Measurements from ENCODE around the gene RRP1B.
A peak's percentile ranks its signal among the peaks of the same experiment; 100 is the strongest.
"Not testable (repeated sequence)": the region's sequence is repeated elsewhere in the genome, so short reads cannot be mapped to it uniquely, and the experiment has no call there.

Gene RRP1B

DNA sequence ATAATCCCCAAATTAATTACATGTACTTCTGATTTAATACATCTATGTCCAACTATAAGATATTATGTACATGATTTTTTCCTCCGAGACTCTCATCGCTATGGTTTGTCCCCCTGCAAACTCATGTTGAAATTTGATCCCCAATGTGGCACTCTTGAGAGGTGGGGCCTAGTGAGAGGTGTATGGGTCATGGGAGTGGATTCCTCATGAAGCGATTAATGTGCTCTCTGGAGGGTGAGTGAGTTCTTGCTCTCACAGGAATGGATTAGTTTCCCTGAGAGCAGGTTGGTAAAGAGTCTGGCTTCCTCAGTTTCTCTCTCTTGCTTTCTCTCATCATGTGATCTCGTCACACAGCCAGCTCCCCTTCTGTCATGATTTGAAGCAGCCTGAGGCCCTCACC lies 16.2 kb upstream of the RRP1B start:
- no peak for DNase-seq (ENCODE audit: low spot score)

DNA sequence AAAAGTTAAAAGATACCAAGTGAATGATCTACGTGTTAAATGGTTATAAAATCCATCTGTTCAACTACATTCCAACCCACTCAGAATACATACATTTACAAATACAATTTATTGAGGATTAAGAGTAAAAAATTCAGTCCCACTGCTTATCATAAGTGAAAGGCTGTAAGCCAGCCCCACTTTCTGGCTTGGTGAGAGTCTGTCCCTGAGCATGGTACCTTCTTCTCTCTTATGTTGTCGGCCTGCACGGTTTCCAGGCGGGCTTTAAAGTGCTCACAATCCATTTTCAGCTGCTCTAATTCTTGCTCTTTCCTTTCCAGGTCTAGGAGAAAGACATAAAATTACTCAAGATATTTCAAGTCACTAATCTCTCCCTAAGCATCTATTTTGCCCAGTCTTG lies 15.3 kb upstream of the RRP1B start:
- DNase-seq (ENCODE audit: low spot score) = no peak

DNA sequence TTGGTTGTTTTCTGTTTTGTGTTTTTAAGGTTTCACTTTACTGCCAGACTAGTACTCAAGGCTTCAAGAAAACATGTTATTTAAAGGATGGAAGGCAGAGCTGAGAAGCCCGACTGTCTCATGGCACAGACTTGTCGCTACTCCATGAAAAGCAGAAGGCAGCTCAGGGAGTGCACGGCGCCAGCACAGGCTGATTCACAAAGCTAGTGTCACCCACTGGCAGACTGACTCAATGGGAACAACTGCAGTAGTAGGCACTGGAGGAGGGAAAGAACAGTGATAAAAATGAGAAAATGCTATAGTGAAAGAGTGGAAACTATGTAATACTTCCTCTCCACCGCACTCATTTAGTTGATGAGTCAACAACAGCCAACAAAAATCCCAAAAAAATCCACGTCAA lies 14.8 kb upstream of the RRP1B start:
- DNase-seq (ENCODE audit: low spot score) = no peak

DNA sequence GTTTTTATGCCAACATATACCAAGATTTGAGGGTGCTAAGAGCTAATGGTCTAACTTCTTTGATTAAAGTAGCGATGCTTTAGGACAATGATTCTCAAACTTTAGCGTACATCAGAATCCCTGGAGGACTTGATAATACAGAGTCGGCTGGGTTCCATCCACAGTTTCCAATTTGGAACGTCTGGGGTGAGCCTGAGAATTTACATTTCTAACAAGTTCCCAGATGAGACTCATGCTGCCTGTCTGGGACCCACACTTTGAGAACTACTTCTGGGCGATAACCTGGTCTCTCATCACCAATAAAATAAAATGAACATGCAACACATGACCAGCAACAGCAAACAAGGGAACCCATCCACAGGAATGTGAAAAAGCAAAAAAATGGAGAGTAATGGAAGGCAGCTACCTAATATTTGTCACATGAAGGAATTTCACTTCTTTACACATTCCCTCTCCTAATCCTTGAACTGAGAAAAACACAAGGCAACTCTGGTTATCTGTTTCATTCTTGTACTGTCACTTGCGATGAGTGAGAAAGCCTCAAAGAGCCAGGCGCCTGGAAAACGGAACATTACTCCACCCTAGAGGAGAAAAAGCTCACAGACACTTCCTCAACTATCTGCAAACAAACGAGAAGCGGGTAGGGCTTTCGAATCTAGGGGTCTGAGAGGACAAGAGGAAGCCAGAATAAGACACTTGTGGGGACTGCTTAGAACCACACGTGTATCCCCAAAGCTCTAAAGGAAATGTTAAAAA lies 14.0 kb upstream of the RRP1B start:
- peak; percentile 67 for DNase-seq (ENCODE audit: low spot score)

DNA sequence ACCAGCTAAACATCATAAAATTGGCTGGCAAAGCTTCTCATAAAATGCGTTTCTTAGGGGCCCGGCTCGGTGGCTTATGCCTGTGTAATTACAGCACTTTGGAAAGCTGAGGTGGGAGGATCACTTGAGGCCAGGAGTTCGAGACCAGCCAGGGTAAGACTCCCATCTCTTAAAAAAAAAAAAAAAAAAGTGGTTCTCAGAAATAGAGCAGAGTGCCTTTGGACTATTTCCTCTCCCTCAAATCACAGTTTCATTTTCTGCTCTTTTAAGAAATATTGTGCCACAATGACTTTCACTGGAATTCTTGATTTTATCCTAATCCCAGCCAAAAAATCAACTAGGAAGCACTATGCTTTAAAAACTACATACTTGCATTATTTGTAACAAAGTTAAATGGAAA lies 13.4 kb upstream of the RRP1B start:
- no peak for DNase-seq (ENCODE audit: low spot score)

DNA sequence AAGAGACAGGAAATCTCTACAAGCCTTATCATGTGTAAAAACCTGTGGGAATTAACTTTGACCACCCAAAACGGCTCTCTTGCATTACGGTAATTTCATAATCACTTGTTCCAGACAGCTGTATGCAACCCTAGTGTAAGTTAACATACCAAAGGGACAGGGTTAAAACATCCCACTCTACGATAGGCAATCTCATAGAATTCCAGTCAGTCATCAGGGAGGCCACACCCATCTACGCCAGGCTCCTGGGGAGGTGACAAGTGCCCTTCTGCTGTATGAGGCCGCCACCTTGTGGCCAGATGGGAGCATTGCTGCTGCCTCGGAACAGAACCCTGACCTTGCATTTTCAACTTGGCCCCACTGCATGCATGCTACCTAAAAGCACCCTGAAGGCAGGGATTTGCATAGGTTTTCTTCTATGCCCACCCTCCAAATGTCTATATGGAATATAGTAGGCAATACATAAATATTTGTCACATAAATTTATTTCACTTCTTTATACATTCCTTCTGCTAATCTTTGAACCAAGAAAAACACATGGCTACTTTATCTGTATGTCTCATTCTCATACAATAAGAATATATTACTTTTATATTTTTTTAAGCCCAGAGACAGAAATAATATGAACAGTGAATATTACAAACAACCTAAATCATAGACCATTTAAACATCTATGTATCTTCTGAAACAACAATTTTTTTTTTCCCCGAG lies 12.7 kb upstream of the RRP1B start:
- peak; percentile 88 for DNase-seq (ENCODE audit: low spot score)

DNA sequence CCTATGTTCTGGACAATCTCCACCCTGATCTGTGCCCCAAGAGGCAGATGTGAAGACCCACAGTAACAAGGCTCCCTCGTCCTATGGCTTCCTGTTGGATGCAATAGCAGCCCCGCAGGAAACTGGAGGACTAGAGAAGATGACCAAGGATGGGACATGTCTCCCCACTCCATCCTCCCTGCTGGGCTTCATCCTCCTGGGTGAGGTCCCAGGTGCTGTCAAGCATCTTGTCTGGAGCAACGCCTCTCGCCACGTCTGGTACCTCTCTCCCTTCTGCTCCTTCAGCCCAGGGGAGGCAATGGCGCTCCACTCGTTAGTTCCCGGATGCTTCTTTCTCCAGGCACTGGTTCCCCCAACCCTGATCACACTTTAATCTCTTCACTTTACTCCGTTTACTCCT lies 11.2 kb upstream of the RRP1B start:
- DNase-seq (ENCODE audit: low spot score) = no peak

DNA sequence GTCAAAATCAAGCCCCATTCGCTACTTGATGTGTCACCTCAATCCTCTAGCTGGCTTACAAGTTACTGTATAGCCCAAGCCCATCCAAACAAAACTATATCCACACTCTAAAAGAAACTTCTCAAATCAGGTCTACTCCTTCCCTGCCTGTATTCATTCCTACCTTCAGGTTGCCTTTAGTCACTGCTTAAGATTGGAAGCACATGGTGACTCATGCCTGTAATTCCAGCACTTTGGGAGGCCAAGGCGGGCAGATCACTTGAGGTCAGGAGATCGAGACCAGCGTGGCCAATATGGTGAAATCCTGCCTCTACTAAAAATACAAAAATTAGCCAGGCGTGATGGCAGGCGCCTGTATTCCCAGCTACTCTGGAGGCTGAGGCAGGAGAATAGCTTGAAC lies 7.4 kb upstream of the RRP1B start:
- DNase-seq (ENCODE audit: low spot score) = not testable (repeated sequence)

DNA sequence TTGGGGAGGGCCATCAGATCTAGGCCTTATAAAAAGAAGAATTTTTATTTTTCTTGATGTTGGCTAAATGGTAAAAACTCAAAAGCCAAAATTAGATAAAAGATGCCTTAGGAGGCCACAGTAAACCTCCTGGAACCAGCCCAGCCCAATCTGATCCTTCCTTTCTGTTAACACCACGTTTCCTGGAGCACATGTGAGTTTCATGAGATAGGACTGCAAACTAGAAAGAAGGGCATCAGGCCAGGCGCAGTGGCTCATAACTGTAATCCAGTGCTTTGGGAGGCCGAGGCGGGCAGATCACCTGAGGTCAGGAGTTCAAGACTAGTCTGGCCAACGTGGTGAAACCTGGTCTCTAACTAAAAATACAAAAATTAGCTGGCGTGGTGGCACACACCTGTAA lies 6.7 kb upstream of the RRP1B start:
- DNase-seq (ENCODE audit: low spot score) = no peak

DNA sequence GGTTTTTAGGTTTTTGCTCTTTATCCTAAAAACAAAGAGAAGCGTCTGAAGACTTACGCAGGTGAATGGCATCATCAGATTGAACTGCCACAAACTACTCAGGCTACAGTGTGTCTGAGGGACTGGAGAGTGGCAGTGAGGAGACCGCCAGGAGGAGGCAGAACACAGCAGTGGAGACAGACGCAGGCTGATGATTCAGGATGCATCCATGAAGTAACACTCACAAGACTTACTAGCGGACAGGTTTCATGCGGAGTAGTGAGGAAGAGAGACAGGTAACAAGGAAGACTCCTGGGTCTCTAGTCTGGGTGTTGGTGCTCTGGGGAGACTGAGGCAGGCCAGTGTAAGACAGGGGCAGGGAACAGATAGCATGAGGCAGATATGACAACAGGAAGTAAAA lies 5.7 kb upstream of the RRP1B start:
- no peak for DNase-seq (ENCODE audit: low spot score)

DNA sequence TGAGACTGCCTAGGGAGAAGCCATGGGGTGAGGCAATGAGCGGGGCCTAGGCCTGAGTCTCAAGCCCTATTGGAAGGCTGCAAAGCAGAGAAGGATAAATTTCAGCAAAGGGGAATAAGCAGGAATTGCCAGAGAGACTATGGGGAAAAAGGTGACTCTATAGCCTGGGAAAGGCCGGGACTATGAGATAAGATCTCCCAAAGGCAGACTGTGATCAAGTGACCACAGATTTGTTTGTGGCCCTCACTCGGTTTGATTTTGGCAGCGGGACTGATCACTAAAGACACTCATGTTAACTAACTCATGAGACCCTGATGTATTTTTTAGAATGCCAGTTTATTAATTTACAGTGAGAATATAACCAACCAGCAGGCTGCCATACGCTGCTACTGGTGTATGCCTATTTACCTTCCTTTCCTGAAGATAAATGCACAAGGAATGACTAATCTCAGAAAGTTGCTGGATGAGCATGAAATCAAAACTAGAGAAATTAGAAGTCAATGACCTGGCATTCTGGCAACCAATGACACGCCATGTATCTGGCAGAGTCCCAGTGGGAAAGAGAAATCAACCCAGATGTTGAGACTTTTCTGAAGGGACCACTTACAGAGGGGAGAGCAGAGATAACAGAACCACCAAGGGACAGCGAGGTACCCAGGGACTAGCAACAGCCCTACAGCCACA lies 4.4 kb upstream of the RRP1B start:
- peak; percentile 41 for DNase-seq (ENCODE audit: low spot score)

DNA sequence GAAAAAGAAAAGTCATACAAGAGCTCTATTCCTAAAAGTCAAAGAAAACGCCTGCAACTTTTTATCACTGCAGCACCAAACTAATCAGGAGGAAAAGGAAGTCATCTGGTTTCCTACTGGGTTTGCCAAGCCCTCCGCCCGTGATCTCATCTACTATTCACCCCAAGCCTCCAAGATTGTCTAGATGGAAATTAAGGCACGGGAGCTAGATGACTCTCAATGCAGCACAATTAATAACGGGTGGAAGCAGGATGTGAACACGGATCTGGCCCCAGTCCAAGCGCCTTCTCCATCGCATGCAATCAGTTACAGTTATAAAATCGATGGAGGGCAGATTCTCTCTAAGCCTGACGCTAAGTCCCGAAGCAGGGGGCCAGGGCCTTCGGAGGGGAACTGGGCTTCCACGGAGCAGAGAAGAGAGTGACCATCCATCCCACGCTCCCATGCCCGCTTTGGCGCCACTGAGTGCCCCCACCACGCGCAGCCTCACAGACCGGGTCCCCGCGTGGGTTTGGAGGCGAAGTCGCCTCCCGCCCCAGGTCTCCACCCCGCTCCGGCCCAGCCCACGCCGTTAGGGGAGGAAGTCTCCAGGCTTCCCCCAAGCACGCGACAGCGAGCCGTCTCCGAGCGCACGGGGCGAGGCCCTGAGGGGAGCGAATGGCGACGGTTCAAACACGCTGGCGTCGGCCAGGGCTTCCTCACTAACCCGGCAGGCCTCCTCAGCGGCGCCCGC lies 1.8 kb upstream of the RRP1B start:
- DNase-seq (ENCODE audit: low spot score) = no peak

DNA sequence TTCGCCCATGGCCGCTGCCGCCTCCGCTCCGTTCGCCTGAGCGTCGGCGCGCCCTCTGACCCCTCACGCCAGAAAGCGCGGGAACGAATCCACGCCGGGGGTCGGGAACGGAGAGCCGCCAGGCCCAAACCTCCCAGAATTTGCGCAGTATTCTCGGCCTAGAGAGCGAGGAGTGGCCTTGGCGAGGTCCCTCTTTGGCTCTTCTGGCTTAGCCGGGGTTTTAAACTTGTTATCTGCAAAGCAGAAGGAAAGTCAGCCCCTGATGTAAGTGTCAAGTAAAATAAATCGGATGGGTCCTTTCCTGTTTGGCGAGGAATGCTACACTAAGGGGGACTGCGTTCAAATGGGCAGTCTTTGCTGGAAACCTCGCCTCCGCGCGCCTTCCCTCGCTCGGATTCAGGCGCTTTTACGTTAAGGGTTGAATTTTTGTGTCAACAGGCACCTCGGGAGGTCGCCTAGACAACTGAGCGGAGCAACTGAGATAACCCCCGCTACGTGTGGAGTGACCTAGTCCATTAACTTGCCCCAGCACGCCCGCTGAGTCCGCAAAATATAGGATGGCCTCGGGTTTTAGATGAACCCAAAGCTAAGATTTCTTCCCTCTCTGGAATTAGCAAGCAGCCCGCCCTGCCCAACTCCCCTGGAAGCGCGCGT lies 1.1 kb upstream of the RRP1B start:
- no peak for DNase-seq (ENCODE audit: low spot score)

DNA sequence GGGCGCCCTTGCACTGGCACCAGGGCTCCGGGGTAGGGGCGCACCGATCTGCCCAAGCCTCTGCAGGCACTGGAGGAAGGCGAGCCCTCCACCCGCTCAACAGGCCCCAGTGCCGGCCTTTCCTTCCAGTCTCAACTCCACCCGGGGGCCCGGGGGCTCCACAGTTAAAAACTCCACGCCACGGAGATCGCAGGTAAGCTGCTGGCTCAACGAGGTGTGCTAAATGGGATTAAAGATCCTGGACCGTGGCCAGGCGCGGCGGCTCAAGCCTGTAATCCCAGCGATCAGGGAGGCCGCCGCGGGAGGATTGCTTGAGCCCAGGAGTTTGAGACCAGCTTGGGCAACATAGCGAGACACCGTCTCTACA lies 608 bp upstream of the RRP1B start:
- no peak for DNase-seq (ENCODE audit: low spot score)

DNA sequence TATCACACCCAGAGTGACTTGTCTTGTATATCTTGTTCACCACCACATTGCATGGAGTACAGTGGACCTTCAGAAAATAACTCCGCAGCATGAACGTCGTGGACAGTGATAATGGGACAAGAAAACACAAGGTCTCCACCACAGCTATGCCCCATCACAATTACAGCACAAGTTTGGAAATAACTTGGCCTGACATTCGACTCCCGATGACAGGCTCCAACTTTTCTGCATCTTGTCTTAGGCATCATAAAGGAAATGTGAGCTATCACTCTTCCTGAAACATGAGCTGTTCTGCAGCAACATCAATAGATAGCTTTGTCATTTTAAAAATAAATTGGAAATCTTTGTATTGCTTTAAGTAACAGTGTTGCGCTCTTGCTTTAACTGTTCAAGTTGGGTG lies 2.9 kb downstream of the RRP1B start:
- DNase-seq (ENCODE audit: low spot score) = no peak

DNA sequence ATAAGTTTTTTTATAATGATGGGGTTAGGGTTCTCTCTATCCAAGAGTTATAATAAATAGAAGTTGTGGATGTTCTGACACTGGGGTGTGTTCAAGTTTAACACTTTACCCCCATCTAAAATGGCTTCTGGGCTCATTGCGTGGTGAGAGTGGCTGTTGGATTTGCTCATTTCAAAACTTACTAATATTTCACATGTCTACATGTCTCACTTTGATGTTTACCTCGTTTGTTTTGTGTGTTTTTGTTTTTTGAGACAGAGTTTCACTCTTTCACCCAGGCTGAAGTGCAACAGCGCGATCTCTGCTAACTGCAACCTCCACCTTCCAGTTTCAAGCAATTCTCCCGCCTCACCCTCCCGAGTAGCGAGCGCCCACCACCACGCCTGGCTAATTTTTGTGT lies 3.7 kb downstream of the RRP1B start:
- DNase-seq (ENCODE audit: low spot score) = no peak

DNA sequence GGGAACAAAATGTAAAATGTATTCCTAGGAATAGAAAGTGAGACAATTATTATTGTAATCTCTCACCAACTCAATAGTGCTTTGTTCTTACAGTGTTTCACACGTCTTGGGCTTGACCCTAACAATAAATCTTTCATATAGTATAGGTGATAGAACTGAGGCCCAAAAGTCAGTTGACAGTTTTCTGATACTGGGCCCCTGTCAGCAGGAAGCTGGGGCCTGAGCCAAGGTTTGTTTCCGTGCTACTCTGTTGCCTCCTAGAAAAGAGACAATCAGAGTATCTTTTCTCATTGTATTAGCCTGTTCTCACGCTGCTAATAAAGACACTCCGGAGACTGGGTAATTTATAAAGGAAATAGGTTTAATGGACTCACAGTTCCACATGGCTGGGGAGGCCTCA lies 5.0 kb downstream of the RRP1B start:
- DNase-seq (ENCODE audit: low spot score) = no peak

DNA sequence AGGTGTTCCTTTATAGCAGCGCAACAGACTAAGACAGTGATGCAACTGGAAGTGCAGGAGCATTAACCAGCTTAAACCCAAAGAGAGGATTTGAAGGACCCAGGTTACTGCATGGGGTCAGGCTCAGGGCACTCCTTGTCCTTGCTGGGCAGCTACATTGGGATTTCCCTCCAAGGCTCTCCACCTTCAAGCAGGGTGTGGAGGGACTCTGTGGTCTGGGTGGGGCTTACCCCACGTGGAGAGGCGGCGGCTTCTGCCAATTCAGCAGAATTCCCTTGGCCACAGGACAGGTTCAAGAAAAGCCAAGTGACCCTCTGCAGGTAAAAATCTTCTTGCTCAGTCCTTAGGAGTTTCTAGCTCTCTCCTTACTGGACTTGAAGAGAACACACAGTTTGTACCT lies 6.5 kb downstream of the RRP1B start:
- DNase-seq (ENCODE audit: low spot score) = no peak

DNA sequence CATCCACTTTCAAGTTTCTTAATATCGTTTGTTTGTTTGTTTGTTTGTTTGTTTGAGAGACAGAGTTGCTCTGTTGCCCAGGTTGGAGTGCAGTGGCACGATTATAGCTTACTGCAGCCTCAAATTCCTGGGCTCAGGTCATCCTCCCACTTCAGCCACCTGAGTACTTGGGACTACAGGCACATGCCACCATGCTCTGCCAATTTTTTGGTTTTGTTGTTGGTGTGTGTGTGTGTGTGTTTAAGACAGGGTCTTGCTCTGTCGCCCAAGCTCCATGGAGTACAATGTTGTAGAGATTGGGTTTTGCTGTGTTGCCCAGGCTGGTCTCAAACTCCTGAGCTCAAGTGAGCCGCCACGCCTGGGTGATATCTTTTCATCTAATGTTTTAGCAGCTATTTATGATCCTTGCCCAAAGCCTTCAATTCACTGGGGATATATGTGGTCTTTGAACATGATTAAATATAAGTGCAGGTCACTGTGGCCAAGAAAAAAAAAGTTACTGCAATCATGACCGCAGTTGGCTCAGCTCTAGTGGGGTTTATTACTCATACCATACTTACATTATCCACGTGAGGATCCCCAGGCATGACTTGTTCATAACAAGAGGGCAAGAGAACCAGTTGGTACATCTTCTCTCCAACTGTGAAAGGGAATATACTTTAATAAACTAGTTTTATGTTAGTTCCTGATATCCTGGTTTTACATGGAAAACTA lies 8.0 kb downstream of the RRP1B start:
- no peak for DNase-seq (ENCODE audit: low spot score)

DNA sequence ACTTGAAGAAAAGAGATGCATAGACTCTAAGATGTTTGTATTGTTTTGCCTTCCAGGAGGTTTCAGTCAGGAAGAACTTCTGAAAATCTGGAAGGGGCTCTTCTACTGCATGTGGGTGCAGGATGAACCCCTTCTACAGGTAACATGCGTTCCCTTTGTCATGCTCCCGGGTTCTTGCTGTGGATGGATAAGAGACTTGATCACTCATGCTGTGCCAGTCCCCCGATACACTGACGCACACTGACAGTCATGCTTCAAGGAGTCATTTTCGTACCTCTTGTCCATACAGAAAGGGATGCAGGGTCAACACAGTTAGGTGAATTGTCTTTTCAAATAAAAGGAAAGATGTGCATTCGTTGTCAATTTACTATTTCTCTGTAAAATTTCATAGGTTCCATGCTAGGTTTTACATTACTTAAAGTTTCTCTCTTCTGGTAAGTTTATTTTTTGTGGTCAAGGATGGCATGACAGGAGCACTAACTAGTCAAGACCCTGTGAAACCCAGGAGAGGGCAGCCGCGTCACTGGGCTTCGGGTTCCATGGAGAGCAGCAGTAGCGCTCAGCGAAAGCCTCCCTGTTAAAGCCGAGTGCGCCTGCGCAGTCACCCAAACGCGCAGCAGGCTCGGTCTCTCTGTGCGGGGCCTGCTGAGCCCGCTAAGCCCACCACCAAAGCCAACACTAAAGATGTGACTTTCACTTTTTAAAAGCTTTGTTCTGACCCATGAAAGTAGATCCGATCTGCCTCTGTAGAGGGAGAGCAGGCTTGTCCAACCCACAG lies 10.7 kb downstream of the RRP1B start:
- DNase-seq (ENCODE audit: low spot score) = no peak

DNA sequence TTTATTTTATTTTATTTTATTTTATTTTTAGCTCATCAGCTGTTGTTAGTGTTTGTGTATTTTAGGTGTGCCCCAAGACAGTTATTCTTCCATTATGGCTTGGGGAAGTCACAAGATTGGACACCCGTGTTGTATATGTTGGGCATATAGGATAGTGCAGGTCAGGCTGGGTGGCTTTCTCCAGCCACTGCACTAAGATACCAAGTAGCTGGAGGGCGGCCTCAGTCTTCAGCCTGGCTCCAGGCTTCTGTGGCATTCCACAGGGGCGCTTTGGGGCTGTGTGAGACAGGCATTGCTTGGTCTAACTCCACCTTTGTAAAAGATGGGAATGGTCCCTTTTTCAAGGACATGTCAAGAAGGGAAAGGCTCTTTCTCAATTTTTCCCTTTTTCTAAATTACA lies 16.5 kb downstream of the RRP1B start:
- DNase-seq (ENCODE audit: low spot score) = no peak
